Measurements from ENCODE around the gene RELL2. TPM values are rescaled to one million over a fixed set of nuclear protein-coding genes. Genes with fewer than 3 reads are reported as not detected.

Gene RELL2
- total RNA-seq, 1 experiment from 2014 or later = 9.8 TPM

DNA sequence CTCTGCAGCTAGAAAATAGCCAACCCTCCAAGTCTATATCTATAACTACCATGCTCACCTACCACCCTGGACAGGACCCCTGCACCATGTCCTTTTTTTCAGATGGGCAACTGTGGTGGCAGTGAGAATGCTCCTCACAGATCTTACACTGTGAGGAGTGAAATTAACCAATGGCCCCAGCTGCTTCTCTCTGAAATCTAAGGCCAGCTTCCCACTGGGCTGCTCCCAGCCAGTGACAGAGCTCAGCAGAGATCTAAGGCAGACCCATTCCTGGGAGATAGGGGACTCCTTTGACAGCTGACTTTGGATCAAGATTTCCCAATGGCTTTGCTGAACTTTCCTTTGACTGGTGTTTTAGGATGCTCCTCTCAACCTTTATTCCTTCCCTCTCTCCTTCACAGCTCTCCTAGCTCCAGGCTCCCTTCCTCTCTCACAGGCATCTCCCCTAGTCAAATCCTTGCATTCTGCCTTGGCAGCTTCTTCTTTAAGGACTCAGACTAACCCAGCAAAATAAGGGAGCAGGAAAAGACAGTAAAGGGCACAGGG is 46.9 kb downstream of the RELL2 start:
- Histone ChIP-seq H3K18ac (ENCODE audit: insufficient read length, low read depth, low read length) (no peak overlapping the region), H2AK5ac (ENCODE audit: insufficient read length, low read length) (no peak overlapping the region), H2AFZ (ENCODE audit: low read length) (no peak overlapping the region), H3K79me2 (ENCODE audit: insufficient read depth, low read length) (no peaks in the 10 kb centered on the region), H3K27me3 (ENCODE audit: insufficient read depth, low read length) (no peaks in the 10 kb centered on the region), H3K9ac (ENCODE audit: extremely low read depth, insufficient read length, low read length) (no peak overlapping the region), H4K8ac (replicated peaks; ENCODE audit: insufficient read length, low read depth, low read length) (no peak overlapping the region), H3T11ph (ENCODE audit: low read length) (no peak overlapping the region), H4K5ac (ENCODE audit: insufficient read length, low read depth, low read length) (no peak overlapping the region), H2BK15ac (ENCODE audit: low read depth, low read length) (no peak overlapping the region), H3K27ac (ENCODE audit: insufficient read length, low read depth, low read length) (no peak overlapping the region), H3K9me3 (ENCODE audit: control insufficient read depth, low read depth, low read length) (no peaks in the 10 kb centered on the region), H3K4me1 (ENCODE audit: insufficient read depth, low read length) (peaks cover 3% of the 10 kb centered on the region), H3K14ac (ENCODE audit: insufficient read depth, low read length) (no peak overlapping the region), H3K4ac (ENCODE audit: low read depth, low read length) (no peak overlapping the region), H3K23ac (ENCODE audit: insufficient read length, low read depth, low read length) (no peak overlapping the region), H4K91ac (ENCODE audit: insufficient read length, low read depth, low read length) (no peak overlapping the region), H4K20me1 (ENCODE audit: control insufficient read depth, insufficient read depth, insufficient read length) (no peaks in the 10 kb centered on the region), H3K79me1 (ENCODE audit: insufficient read depth, low read depth, low read length, poor library complexity, severe bottlenecking) (no peaks in the 10 kb centered on the region), H3K4me2 (ENCODE audit: insufficient read depth, insufficient read length, low read length) (no peak overlapping the region), H2BK120ac (ENCODE audit: low read depth, low read length, poor library complexity, severe bottlenecking) (no peak overlapping the region), H3K56ac (ENCODE audit: insufficient read length, low read depth, low read length) (no peak overlapping the region), H2BK20ac (ENCODE audit: low read depth, low read length, poor library complexity, severe bottlenecking) (no peak overlapping the region), H2BK5ac (ENCODE audit: insufficient read length, low read length) (no peak overlapping the region), H3K23me2 (ENCODE audit: insufficient read length, low read depth, low read length, poor library complexity, severe bottlenecking) (peaks cover 13% of the 10 kb centered on the region), H2BK12ac (ENCODE audit: insufficient read length, low read depth, low read length) (no peak overlapping the region)
- H3K4me1 Mint-ChIP-seq = peaks cover 46 to 49% of the 10 kb centered on the region in 2 experiments
- H3K36me3 Mint-ChIP-seq (ENCODE audit: insufficient read depth in 1 of 3, low read depth in 3 of 3) = peaks cover 8 to 10% (median 10%) of the 10 kb centered on the region in 3 experiments; a peak in 6 of 7 replicates
- no peak for DNase-seq
- TF ChIP-seq, protein P1, sequence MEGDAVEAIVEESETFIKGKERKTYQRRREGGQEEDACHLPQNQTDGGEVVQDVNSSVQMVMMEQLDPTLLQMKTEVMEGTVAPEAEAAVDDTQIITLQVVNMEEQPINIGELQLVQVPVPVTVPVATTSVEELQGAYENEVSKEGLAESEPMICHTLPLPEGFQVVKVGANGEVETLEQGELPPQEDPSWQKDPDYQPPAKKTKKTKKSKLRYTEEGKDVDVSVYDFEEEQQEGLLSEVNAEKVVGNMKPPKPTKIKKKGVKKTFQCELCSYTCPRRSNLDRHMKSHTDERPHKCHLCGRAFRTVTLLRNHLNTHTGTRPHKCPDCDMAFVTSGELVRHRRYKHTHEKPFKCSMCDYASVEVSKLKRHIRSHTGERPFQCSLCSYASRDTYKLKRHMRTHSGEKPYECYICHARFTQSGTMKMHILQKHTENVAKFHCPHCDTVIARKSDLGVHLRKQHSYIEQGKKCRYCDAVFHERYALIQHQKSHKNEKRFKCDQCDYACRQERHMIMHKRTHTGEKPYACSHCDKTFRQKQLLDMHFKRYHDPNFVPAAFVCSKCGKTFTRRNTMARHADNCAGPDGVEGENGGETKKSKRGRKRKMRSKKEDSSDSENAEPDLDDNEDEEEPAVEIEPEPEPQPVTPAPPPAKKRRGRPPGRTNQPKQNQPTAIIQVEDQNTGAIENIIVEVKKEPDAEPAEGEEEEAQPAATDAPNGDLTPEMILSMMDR (conservative IDR thresholded peaks at IDR 0.05) = no peak
- H3K27ac Mint-ChIP-seq = no peak overlapping the region
- peak overlapping the region in 1 of 2 experiments; percentile 16; a peak in 2 of 5 replicates for H3K4me3 Mint-ChIP-seq
- no peaks in the 10 kb centered on the region for H3K9me3 Mint-ChIP-seq
- no peaks in the 10 kb centered on the region; the same call in 1 of the 2 replicates for H3K27me3 Mint-ChIP-seq (ENCODE audit: low read depth)
